OCI-LY7 (cell line): ENCODE data around the gene ARHGAP6.

Source experiments
- EZH2phosphoT487 ChIP-seq: fragments of 200-600 bp; sonication (generic); IDR thresholded peaks from 2 replicates; pipeline ENCODE4 v1.6.1; 2018; ENCODE audit warnings: low read depth, borderline replicate concordance, mild to moderate bottlenecking, mixed run types, antibody characterized with exemption, low read length, moderate library complexity, mixed read lengths
- TF ChIP-seq, protein P1 (sequence below): fragments of 200-600 bp; sonication (generic); conservative IDR thresholded peaks from 2 replicates; pipeline ENCODE4 v1.5.1; 2014; ENCODE audit warnings: mild to moderate bottlenecking, antibody characterized with exemption, low read length, moderate library complexity, mixed read lengths

DNA sequence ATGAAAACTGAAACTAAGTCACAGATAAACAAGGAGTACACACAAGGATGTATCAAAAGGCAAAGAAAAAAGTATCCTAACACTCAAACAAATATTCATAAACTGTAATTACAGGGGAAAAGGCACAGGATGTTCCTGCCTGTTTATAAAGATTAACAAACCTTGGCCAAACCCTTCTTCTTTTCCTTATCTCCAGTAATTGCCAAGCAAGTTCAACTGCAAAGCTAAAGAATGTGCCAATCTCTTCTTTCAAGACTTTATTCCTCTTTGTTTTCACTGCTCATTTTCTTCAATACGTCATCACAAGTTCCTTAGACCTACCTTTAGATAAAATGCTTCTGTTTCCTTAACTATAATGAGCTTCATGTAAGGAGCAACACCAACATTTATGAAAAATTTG is 201.3 kb downstream of the ARHGAP6 start:
- TF ChIP-seq, protein P1, sequence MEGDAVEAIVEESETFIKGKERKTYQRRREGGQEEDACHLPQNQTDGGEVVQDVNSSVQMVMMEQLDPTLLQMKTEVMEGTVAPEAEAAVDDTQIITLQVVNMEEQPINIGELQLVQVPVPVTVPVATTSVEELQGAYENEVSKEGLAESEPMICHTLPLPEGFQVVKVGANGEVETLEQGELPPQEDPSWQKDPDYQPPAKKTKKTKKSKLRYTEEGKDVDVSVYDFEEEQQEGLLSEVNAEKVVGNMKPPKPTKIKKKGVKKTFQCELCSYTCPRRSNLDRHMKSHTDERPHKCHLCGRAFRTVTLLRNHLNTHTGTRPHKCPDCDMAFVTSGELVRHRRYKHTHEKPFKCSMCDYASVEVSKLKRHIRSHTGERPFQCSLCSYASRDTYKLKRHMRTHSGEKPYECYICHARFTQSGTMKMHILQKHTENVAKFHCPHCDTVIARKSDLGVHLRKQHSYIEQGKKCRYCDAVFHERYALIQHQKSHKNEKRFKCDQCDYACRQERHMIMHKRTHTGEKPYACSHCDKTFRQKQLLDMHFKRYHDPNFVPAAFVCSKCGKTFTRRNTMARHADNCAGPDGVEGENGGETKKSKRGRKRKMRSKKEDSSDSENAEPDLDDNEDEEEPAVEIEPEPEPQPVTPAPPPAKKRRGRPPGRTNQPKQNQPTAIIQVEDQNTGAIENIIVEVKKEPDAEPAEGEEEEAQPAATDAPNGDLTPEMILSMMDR: no peak
- TF ChIP-seq EZH2phosphoT487: no peak
